ENCODE data around the gene TTC8. TPM values are rescaled to one million over a fixed set of nuclear protein-coding genes. Genes with fewer than 3 reads are reported as not detected.

Gene TTC8
- polyA plus RNA-seq, 1 of the 3 experiments (the other 2 are of a cell fraction), result 51.6 TPM

DNA sequence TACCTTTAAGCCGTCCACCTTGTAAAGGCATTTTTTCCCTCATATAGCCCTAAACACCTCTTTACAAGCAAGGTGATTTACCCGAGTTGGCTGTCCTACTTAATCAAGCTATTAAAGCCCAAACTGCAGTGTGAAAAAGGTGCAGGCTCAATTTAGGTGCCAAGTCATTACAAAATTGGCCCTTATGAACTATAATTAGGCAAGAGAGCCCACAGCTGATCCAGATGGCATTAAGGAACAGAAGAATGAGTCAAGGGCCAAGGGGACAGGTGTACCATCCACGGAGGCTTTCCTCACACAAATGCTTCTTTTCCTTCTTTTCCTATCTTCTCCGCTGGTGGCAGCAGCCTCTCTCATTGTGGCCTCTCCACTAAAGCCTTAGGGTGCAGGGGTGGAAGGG is 90.5 kb downstream of the TTC8 start:
- no peak overlapping the region for H3K27ac ChIP-seq (ENCODE audit: low read depth in 2 of 2, low read length in 1 of 2)
- peaks cover 0 to 6% of the 10 kb centered on the region in 2 experiments; a peak in 2 of 4 replicates for H3K4me1 ChIP-seq (ENCODE audit: control insufficient read depth in 1 of 2, insufficient read depth in 2 of 2, low read depth in 1 of 2, low read length in 1 of 2)
- H3K9me3 ChIP-seq, result no peaks in the 10 kb centered on the region
- no peaks in the 10 kb centered on the region for H3F3A ChIP-seq (replicated peaks; ENCODE audit: insufficient read depth)
- H3K79me2 ChIP-seq (ENCODE audit: insufficient read depth), result no peaks in the 10 kb centered on the region
- DNase-seq, result no peak
- no peaks in the 10 kb centered on the region for H3K36me3 ChIP-seq (replicated peaks in 1 of 2; ENCODE audit: control insufficient read depth in 1 of 2, insufficient read depth in 2 of 2, low read length in 1 of 2)
- H3K9ac ChIP-seq, result no peak overlapping the region
- POLR2A ChIA-PET, result no interaction called here
- WGBS (ENCODE audit: low lambda C conversion rate), result 27% methylated on average over 4 of the region's 4 CpGs
- no peaks in the 10 kb centered on the region; the same call in 1 of the 2 replicates for H3K27me3 ChIP-seq (ENCODE audit: insufficient read depth)
- H2AFZ ChIP-seq (ENCODE audit: low read depth), result no peak overlapping the region
- CTCF ChIA-PET, result no interaction called here
- TF ChIP-seq NRF1 (IDR thresholded peaks at IDR 0.05; ENCODE audit: low read depth, low read length), result no peak
- no peak for TF ChIP-seq CHD2 (IDR thresholded peaks at IDR 0.05; ENCODE audit: low read length, partially characterized antibody)
- no peak for TF ChIP-seq TCF12 (IDR thresholded peaks at IDR 0.05)
- TF ChIP-seq POLR2AphosphoS5 (IDR thresholded peaks at IDR 0.05; ENCODE audit: low read depth, low read length), result no peak
- no peak for TF ChIP-seq NFIC (IDR thresholded peaks at IDR 0.05; ENCODE audit: borderline replicate concordance)
- no peak for TF ChIP-seq MEF2A (IDR thresholded peaks at IDR 0.05; ENCODE audit: borderline replicate concordance, low read depth)
- TF ChIP-seq FOXJ3 (CRISPR knock-in tag; IDR thresholded peaks at IDR 0.05), result no peak
- no peak for TF ChIP-seq RFX5 (IDR thresholded peaks at IDR 0.05; ENCODE audit: low read length)
- no peak for TF ChIP-seq TAF1 (IDR thresholded peaks at IDR 0.05; ENCODE audit: borderline replicate concordance, low read depth, low read length)
- no peak for TF ChIP-seq FOSL2 (IDR thresholded peaks at IDR 0.05; ENCODE audit: borderline replicate concordance, low read depth)
- TF ChIP-seq FOXM1 (IDR thresholded peaks at IDR 0.05; ENCODE audit: low read depth), result no peak
- no peak for TF ChIP-seq ELF1 (IDR thresholded peaks at IDR 0.05)
- TF ChIP-seq, protein P1, sequence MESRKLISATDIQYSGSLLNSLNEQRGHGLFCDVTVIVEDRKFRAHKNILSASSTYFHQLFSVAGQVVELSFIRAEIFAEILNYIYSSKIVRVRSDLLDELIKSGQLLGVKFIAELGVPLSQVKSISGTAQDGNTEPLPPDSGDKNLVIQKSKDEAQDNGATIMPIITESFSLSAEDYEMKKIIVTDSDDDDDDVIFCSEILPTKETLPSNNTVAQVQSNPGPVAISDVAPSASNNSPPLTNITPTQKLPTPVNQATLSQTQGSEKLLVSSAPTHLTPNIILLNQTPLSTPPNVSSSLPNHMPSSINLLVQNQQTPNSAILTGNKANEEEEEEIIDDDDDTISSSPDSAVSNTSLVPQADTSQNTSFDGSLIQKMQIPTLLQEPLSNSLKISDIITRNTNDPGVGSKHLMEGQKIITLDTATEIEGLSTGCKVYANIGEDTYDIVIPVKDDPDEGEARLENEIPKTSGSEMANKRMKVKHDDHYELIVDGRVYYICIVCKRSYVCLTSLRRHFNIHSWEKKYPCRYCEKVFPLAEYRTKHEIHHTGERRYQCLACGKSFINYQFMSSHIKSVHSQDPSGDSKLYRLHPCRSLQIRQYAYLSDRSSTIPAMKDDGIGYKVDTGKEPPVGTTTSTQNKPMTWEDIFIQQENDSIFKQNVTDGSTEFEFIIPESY (IDR thresholded peaks at IDR 0.05; ENCODE audit: borderline replicate concordance, low read depth), result no peak
- TF ChIP-seq GATA2 (CRISPR knock-in tag; IDR thresholded peaks at IDR 0.05), result no peak
- no peak for TF ChIP-seq YY1 (IDR thresholded peaks at IDR 0.05; ENCODE audit: low read depth)
- TF ChIP-seq RAD21 (IDR thresholded peaks at IDR 0.05; ENCODE audit: low read length), result no peak
- no peak overlapping the region for H3K4me3 ChIP-seq (ENCODE audit: low read depth in 2 of 2, low read length in 1 of 2)
- no peaks in the 10 kb centered on the region for H3K9me2 ChIP-seq
- no peak overlapping the region for H3K4me2 ChIP-seq
- no peaks in the 10 kb centered on the region for H4K20me1 ChIP-seq (ENCODE audit: insufficient read depth)

DNA sequence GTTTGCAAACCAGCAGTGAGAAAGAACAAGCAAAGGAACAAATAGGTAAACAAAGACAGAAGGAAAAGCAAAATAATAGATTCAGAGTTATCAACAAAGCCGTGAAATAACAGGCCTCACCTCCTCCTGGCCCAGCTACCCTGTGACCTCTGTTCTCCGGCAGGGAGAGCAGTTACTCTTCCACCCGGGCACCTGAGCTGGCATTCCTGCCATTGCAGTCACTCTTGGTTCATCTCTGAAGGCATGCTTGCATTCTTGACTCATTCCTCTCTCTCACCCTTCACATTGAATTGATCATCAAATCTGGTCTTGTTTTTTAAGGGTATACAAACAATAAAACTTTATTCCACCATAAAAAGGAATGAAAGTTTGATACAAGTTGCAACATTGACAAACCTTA is 95.1 kb downstream of the TTC8 start:
- peak overlapping the region in 1 of 2 experiments; percentile 79; a peak in 2 of 4 replicates for H3K27ac ChIP-seq (ENCODE audit: low read depth in 2 of 2, low read length in 1 of 2)
- H3K9me3 ChIP-seq, result no peaks in the 10 kb centered on the region
- no peak overlapping the region for H3K4me3 ChIP-seq (ENCODE audit: low read depth in 2 of 2, low read length in 1 of 2)
- H3K9me2 ChIP-seq, result no peaks in the 10 kb centered on the region
- no peaks in the 10 kb centered on the region; the same call in 1 of the 2 replicates for H3K27me3 ChIP-seq (ENCODE audit: insufficient read depth)
- no peaks in the 10 kb centered on the region for H4K20me1 ChIP-seq (ENCODE audit: insufficient read depth)
- ChIA-PET CTCF (interaction anchor here (0.7 to 1.8 kb wide), 3 partner anchors 16 to 127 kb away, joined by 3 to 9 read pairs (median 3); no protein-coding TSS in a partner anchor), POLR2A (interaction anchor here (1.5 kb wide), 1 partner anchor 14 kb away, joined by 3 read pairs; no protein-coding TSS in a partner anchor)
- H3F3A ChIP-seq (replicated peaks; ENCODE audit: insufficient read depth), result no peaks in the 10 kb centered on the region
- H3K4me2 ChIP-seq, result no peak overlapping the region
- WGBS (ENCODE audit: low lambda C conversion rate), result 39% methylated on average over 3 of the region's 3 CpGs
- TF ChIP-seq RCOR1 (IDR thresholded peaks at IDR 0.05; ENCODE audit: low read length) (no peak), TAF1 (IDR thresholded peaks at IDR 0.05; ENCODE audit: borderline replicate concordance, low read depth, low read length) (no peak), FOXJ3 (CRISPR knock-in tag; IDR thresholded peaks at IDR 0.05) (no peak), USF1 (IDR thresholded peaks at IDR 0.05; ENCODE audit: borderline replicate concordance, low read depth) (no peak), POLR2AphosphoS5 (IDR thresholded peaks at IDR 0.05; ENCODE audit: low read depth, low read length) (no peak), RFX5 (IDR thresholded peaks at IDR 0.05; ENCODE audit: low read length) (no peak)
- no peak overlapping the region for H2AFZ ChIP-seq (ENCODE audit: low read depth)
- no peak for DNase-seq
- H3K79me2 ChIP-seq (ENCODE audit: insufficient read depth), result no peaks in the 10 kb centered on the region
- peaks cover 0 to 6% of the 10 kb centered on the region in 2 experiments; a peak in 2 of 4 replicates for H3K4me1 ChIP-seq (ENCODE audit: control insufficient read depth in 1 of 2, insufficient read depth in 2 of 2, low read depth in 1 of 2, low read length in 1 of 2)
- no peak overlapping the region for H3K9ac ChIP-seq
- H3K36me3 ChIP-seq (replicated peaks in 1 of 2; ENCODE audit: control insufficient read depth in 1 of 2, insufficient read depth in 2 of 2, low read length in 1 of 2), result no peaks in the 10 kb centered on the region

Small RNA genes within 50 kb of the gene (small RNA-seq; reads per million reads assigned to genes)
- 0 reads per million in 7 experiments for gene RF00019
- 0 reads per million in 7 experiments for gene RNU4-92P

Other genes starting within 250 kb of the TTC8 start
- gene EML5, start 31.7 kb upstream of the TTC8 start, polyA plus RNA-seq (2012; rRNA removed), result 0.23 and 1.1 TPM in 2 replicates

Measured in SK-N-SH (cell line).